Osteoblast (primary cell): ENCODE measurements around the gene ZFHX3. TPM values are rescaled to one million over a fixed set of nuclear protein-coding genes. Genes with fewer than 3 reads are reported as not detected.

Experiments used
- DNase-seq: peaks from one replicate; pipeline ENCODE4 v3.0.0; 2011; ENCODE audit warnings: low spot score, mixed read lengths; ENCODE audit not compliant: insufficient read length; ENCODE audit errors: missing footprints
- H2AFZ ChIP-seq: 2 replicates; pipeline ENCODE4 v1.6.0; 2011; ENCODE audit warnings: mild to moderate bottlenecking, low read length
- H3K27ac ChIP-seq: 2 replicates; pipeline ENCODE4 v1.5.1; 2011; ENCODE audit warnings: mild to moderate bottlenecking, low read depth, low read length, moderate library complexity
- H3K27me3 ChIP-seq: 2 replicates; pipeline ENCODE4 v1.6.0; 2012; ENCODE audit warnings: mild to moderate bottlenecking, control low read depth, inconsistent platforms, low read length, moderate library complexity; ENCODE audit not compliant: insufficient read depth
- H3K36me3 ChIP-seq: 2 replicates; pipeline ENCODE4 v1.5.1; 2011; ENCODE audit warnings: mild to moderate bottlenecking, low read length, control low read depth, moderate library complexity; ENCODE audit not compliant: insufficient read depth
- H3K4me1 ChIP-seq: 2 replicates; pipeline ENCODE4 v1.5.1; 2011; ENCODE audit warnings: mild to moderate bottlenecking, low read length, control low read depth, moderate library complexity; ENCODE audit not compliant: insufficient read depth
- H3K4me2 ChIP-seq: 2 replicates; pipeline ENCODE4 v1.6.0; 2011; ENCODE audit warnings: mild to moderate bottlenecking, low read length; ENCODE audit not compliant: insufficient read depth
- H3K4me3 ChIP-seq: fragments of 200-600 bp; sonication (generic); 3 replicates; pipeline ENCODE4 v1.5.1; 2012; ENCODE audit warnings: mild to moderate bottlenecking, low read length, inconsistent platforms; ENCODE audit not compliant: insufficient read depth
- H3K79me2 ChIP-seq: 2 replicates; pipeline ENCODE4 v1.6.0; 2012; ENCODE audit warnings: mild to moderate bottlenecking, low read length, control low read depth, inconsistent platforms; ENCODE audit not compliant: insufficient read depth
- H3K9me3 ChIP-seq: 2 replicates; pipeline ENCODE4 v1.5.1; 2011; ENCODE audit warnings: low read depth, low read length, control low read depth
- H4K20me1 ChIP-seq: 2 replicates; pipeline ENCODE4 v1.6.0; 2012; ENCODE audit warnings: mild to moderate bottlenecking, low read length, control low read depth; ENCODE audit not compliant: insufficient read depth
- total RNA-seq: library from RNA; depleted of rRNA; stranded (reverse); fragments of >200 nt; gene quantifications from 2 replicates; pipeline ENCODE4 v1.2.3, GENCODE V29; 2012
- TF ChIP-seq, protein P1 (sequence below): IDR thresholded peaks from 2 replicates; pipeline ENCODE4 v1.5.1; 2011; ENCODE audit warnings: mild to moderate bottlenecking, low read depth, low read length, moderate library complexity; ENCODE audit errors: extremely low read depth

The ZFHX3 gene
- total RNA-seq, 1 donor = 14.5 TPM

DNA sequence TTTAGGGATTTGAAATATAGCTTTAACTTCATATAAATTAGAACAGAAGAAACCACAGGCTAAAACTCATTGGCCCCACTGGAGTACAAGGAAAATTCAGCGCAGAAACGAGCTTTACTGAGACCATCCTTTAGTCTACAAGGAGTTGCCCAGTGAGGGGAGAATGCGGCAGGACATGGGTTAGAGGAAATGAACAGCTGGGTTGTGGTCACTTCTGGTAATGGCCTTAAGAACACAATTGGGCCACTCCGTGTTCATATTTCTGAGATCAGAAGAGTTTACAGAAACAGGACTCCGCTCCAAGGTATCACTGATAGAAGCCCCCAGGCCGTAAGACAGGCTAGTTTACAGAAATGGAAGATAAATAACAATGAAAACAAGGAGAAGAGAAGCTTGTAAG lies 188.3 kb downstream of the ZFHX3 start:
- H3K4me1 ChIP-seq = peaks cover 26% of the 10 kb centered on the region
- H3K4me2 ChIP-seq = peak overlapping the region; percentile 66
- H4K20me1 ChIP-seq = no peaks in the 10 kb centered on the region
- H3K36me3 ChIP-seq = no peaks in the 10 kb centered on the region
- peak overlapping the region; percentile 40 for H3K4me3 ChIP-seq
- TF ChIP-seq, protein P1, sequence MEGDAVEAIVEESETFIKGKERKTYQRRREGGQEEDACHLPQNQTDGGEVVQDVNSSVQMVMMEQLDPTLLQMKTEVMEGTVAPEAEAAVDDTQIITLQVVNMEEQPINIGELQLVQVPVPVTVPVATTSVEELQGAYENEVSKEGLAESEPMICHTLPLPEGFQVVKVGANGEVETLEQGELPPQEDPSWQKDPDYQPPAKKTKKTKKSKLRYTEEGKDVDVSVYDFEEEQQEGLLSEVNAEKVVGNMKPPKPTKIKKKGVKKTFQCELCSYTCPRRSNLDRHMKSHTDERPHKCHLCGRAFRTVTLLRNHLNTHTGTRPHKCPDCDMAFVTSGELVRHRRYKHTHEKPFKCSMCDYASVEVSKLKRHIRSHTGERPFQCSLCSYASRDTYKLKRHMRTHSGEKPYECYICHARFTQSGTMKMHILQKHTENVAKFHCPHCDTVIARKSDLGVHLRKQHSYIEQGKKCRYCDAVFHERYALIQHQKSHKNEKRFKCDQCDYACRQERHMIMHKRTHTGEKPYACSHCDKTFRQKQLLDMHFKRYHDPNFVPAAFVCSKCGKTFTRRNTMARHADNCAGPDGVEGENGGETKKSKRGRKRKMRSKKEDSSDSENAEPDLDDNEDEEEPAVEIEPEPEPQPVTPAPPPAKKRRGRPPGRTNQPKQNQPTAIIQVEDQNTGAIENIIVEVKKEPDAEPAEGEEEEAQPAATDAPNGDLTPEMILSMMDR = no peak
- H3K27ac ChIP-seq = peak overlapping the region; percentile 94
- no peaks in the 10 kb centered on the region for H3K9me3 ChIP-seq
- H3K27me3 ChIP-seq = no peaks in the 10 kb centered on the region
- no peak for DNase-seq
- H2AFZ ChIP-seq = peak overlapping the region; percentile 11
- H3K79me2 ChIP-seq = peaks cover 49% of the 10 kb centered on the region

DNA sequence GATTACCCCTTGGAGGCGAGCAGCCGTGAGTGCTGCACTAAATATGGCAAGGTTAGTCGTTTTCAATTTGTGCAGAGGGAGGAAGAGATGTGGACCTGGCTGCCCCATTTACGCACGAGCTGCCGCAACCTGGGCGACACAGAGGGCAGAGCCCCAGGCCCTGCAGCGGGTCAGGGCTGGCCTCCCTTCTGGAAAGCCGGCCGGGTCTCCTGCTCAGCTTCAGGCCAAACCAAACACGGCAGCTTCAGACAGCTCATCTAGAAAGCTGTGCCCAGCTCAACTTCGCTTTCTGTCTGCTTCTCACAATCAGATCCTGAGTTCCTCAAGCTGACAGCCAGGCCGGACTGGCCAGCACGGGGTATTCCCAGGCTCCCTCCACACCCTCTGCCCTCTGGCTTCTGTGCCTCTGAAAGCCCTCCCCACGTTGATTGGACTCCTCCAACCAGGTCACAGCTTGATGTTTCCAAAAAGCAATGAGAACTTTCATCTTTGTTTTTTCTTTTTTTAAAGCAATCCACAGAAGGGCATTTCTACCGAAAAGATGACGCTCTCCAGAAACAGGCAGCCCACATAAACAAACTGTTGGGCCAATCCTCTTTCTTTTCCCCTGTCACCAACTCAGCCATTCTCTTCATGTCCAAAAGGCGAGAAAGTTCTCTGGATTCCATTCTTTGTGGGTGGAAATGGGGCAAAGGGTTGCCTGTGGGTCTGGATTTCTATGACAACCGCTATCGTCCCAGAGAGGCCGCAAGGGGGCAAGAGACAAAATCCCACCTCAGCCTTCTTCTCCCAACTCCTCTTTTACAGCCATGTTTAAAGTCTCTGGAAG lies 189.0 kb downstream of the ZFHX3 start:
- TF ChIP-seq, protein P1 = peak; percentile 54
- H4K20me1 ChIP-seq = no peaks in the 10 kb centered on the region
- peak overlapping the region; percentile 7 for H2AFZ ChIP-seq
- DNase-seq = peak; percentile 83
- peak overlapping the region; percentile 94 for H3K27ac ChIP-seq
- H3K9me3 ChIP-seq = no peaks in the 10 kb centered on the region
- peaks cover 54% of the 10 kb centered on the region for H3K79me2 ChIP-seq
- no peaks in the 10 kb centered on the region for H3K27me3 ChIP-seq
- H3K4me1 ChIP-seq = peaks cover 26% of the 10 kb centered on the region
- H3K4me2 ChIP-seq = peak overlapping the region; percentile 66
- no peaks in the 10 kb centered on the region for H3K36me3 ChIP-seq
- H3K4me3 ChIP-seq = peak overlapping the region; percentile 40

DNA sequence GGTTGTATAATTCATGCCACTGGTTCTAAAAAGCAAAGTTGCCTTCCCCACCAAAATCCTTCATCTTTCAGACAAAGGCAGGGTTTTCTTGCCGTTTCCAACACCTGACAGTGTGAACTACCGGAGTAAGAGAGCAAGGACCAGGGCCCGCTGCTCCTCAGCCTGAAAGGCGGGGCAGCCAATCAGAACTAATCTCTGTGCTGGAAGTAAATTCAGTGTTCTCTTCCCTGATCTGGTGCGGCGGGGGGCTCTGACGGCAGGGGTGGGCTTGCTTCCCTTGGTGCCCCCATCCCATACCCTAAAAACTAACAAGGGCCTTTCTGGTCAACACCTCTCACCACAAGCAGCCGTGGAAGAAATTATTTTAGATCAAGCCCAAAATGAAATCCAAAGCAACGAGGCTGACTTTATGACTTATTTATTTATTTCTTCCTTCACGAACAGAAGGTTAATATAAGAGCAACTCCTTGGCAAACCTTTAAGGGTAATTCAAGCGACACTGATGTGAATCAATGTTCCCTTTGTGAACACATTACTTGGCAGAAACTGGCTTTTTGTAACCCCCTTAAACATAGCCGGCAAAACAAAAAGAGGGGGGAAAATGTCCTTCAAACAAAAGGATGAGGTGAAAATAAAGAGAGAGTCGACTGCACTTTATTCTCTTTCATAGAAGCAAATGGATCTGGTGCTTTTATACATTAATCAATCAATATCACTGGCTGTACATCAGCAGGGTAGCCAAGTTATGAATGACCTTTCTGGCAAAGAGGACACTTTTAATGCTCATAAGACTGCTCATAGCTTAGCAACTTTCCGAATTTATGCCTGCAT lies 189.9 kb downstream of the ZFHX3 start:
- H3K4me3 ChIP-seq = peak overlapping the region; percentile 40
- peak overlapping the region; percentile 94 for H3K27ac ChIP-seq
- TF ChIP-seq, protein P1 = no peak
- H3K9me3 ChIP-seq = no peaks in the 10 kb centered on the region
- DNase-seq = no peak
- peaks cover 59% of the 10 kb centered on the region for H3K79me2 ChIP-seq
- H3K4me2 ChIP-seq = peak overlapping the region; percentile 66
- H3K36me3 ChIP-seq = no peaks in the 10 kb centered on the region
- H4K20me1 ChIP-seq = no peaks in the 10 kb centered on the region
- H2AFZ ChIP-seq = no peak overlapping the region
- peaks cover 26% of the 10 kb centered on the region for H3K4me1 ChIP-seq
- H3K27me3 ChIP-seq = no peaks in the 10 kb centered on the region

DNA sequence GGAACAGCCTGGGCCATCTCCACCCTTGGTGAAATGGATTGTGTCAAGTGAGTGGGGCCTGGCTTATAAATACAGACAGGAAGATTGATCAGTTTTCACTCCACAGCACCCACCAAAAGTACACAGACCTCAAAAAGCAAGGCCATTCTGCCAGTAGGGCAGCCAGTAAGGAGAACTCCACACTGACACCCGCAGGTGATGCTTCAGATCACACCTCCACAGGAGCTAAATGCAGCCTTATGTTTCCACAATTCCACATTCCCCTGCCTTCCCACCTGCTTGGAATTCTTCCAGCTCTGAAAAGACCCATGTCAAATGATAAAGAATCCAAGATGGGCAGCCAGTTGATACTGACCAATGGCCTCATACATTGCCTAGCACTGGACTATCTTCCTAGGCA lies 191.1 kb downstream of the ZFHX3 start:
- TF ChIP-seq, protein P1 = peak; percentile 65
- Histone ChIP-seq H3K27me3 (no peaks in the 10 kb centered on the region), H3K4me2 (no peak overlapping the region), H3K4me3 (no peak overlapping the region), H3K36me3 (no peaks in the 10 kb centered on the region), H3K27ac (peak overlapping the region; percentile 18), H3K9me3 (no peaks in the 10 kb centered on the region), H2AFZ (no peak overlapping the region), H3K4me1 (peaks cover 26% of the 10 kb centered on the region), H4K20me1 (no peaks in the 10 kb centered on the region), H3K79me2 (peaks cover 56% of the 10 kb centered on the region)
- peak; percentile 67 for DNase-seq
